H1 (cell line): Measurements from ENCODE around the gene MMP15. TPM values are rescaled to one million over a fixed set of nuclear protein-coding genes. Genes with fewer than 3 reads are reported as not detected.

Source experiments
- CTCF ChIA-PET: fragments of 300-600 bp; sonication (Branson Sonifier 250); formaldehyde crosslinking; loops from one replicate; lab custom pipeline; 2021; ENCODE audit not compliant: partially characterized antibody; lab: Charles Lee
- POLR2A ChIA-PET: fragments of 300-600 bp; sonication (Branson Sonifier 250); formaldehyde crosslinking; loops from one replicate; lab custom pipeline; 2021; ENCODE audit warnings: inconsistent platforms; ENCODE audit not compliant: partially characterized antibody; lab: Charles Lee
- DNase-seq, 2 experiments: peaks; one replicate each; pipeline versions ENCODE4 v3.0.0 to v3.0.0-alpha.2; 2010 to 2022; ENCODE audit warnings: low spot score in 2 of 2, low read depth in 1 of 2, mixed read lengths in 1 of 2
- FAIRE-seq: peaks from 2 replicates; lab custom pipeline; 2011; peaks lifted over from hg19 to GRCh38; lab: Jason Lieb, UNC
- H2AFZ ChIP-seq: 2 replicates; pipeline ENCODE4 v1.8.1; 2012; ENCODE audit warnings: low read length, inconsistent platforms
- H2AK5ac ChIP-seq: 2 replicates; pipeline ENCODE4 v1.6.1; 2013; ENCODE audit warnings: low read depth, low read length
- H2BK120ac ChIP-seq: replicated peaks from 2 replicates; pipeline ENCODE3; 2013; ENCODE audit warnings: low read depth, low read length, inconsistent platforms
- H2BK12ac ChIP-seq: 2 replicates; pipeline ENCODE4 v1.6.1; 2013; ENCODE audit warnings: low read depth, low read length
- H2BK15ac ChIP-seq: 2 replicates; pipeline ENCODE4 v1.6.1; 2013; ENCODE audit warnings: low read length
- H2BK20ac ChIP-seq: 2 replicates; pipeline ENCODE4 v1.6.1; 2013; ENCODE audit warnings: low read length
- H2BK5ac ChIP-seq: 2 replicates; pipeline ENCODE4 v1.6.1; 2013; ENCODE audit warnings: low read depth, low read length
- H3K14ac ChIP-seq: 2 replicates; pipeline ENCODE4 v1.6.1; 2013; ENCODE audit warnings: inconsistent platforms; ENCODE audit not compliant: insufficient read length
- H3K18ac ChIP-seq: 2 replicates; pipeline ENCODE4 v1.6.1; 2013; ENCODE audit warnings: low read length; ENCODE audit errors: extremely low read depth
- H3K23ac ChIP-seq: 2 replicates; pipeline ENCODE4 v1.6.1; 2013; ENCODE audit warnings: inconsistent platforms; ENCODE audit not compliant: insufficient read length
- H3K23me2 ChIP-seq: 2 replicates; pipeline ENCODE4 v1.6.1; 2013; ENCODE audit warnings: low read depth, low read length
- H3K27ac ChIP-seq: 2 replicates; pipeline ENCODE4 v1.6.1; 2011; ENCODE audit warnings: low read depth, low read length, inconsistent platforms
- H3K27me3 ChIP-seq, 4 experiments: replicated peaks in 1 of 4; 1 replicate in 1 of 4; 2 replicates in 3 of 4; pipeline versions ENCODE4 v1.6.1 to v1.8.1; 2011 to 2013; ENCODE audit warnings: low read length in 3 of 4, mild to moderate bottlenecking in 3 of 4, inconsistent platforms in 2 of 4, mixed read lengths in 2 of 4, moderate library complexity in 1 of 4; ENCODE audit not compliant: control insufficient read depth in 3 of 4, insufficient read depth in 3 of 4; ENCODE audit errors: extremely low read depth in 1 of 4
- H3K36me3 ChIP-seq, 4 experiments: 2 replicates each; pipeline versions ENCODE4 v1.6.1 to v1.8.1; 2011 to 2013; ENCODE audit warnings: mild to moderate bottlenecking in 4 of 4, low read length in 3 of 4, moderate library complexity in 2 of 4, control low read depth in 1 of 4, inconsistent platforms in 1 of 4; ENCODE audit not compliant: insufficient read depth in 4 of 4, control insufficient read depth in 2 of 4
- H3K4ac ChIP-seq: replicated peaks from 2 replicates; pipeline ENCODE3; 2013; ENCODE audit warnings: low read length, low read depth, mixed read lengths, inconsistent platforms; ENCODE audit not compliant: insufficient read length
- H3K4me1 ChIP-seq, 4 experiments: replicated peaks in 1 of 4; 1 replicate in 1 of 4; 2 replicates in 3 of 4; pipeline versions ENCODE4 v1.6.1 to v1.8.1; 2011 to 2013; ENCODE audit warnings: low read length in 3 of 4, inconsistent platforms in 2 of 4, mixed read lengths in 1 of 4; ENCODE audit not compliant: insufficient read depth in 4 of 4, control insufficient read depth in 3 of 4
- H3K4me2 ChIP-seq, 2 experiments: 2 replicates each; pipeline versions ENCODE4 v1.6.1 to v1.8.1; 2011 to 2013; ENCODE audit warnings: low read depth in 2 of 2, low read length in 2 of 2, control low read depth in 1 of 2, inconsistent platforms in 1 of 2, mild to moderate bottlenecking in 1 of 2; ENCODE audit not compliant: insufficient read depth in 1 of 2
- H3K4me3 ChIP-seq, 4 experiments: fragments of 200-600, 300-600 bp in 1 of 4; sonication (generic), shearing (Covaris generic), sonication (Bioruptor Twin) in 1 of 4; 2 replicates each; pipeline versions ENCODE4 v1.5.1 to v1.8.1; 2011 to 2016; ENCODE audit warnings: low read length in 4 of 4, low read depth in 3 of 4, control low read depth in 2 of 4, inconsistent platforms in 2 of 4, mild to moderate bottlenecking in 2 of 4, mixed read lengths in 1 of 4, moderate library complexity in 1 of 4; ENCODE audit not compliant: insufficient read depth in 2 of 4; ENCODE audit errors: extremely low read depth in 1 of 4
- H3K56ac ChIP-seq: replicated peaks from 2 replicates; pipeline ENCODE3; 2013; ENCODE audit warnings: low read depth, mild to moderate bottlenecking, mixed read lengths, low read length, inconsistent platforms; ENCODE audit not compliant: insufficient read length
- H3K79me1 ChIP-seq: 2 replicates; pipeline ENCODE4 v1.6.1; 2013; ENCODE audit warnings: low read depth, low read length, control low read depth
- H3K79me2 ChIP-seq, 2 experiments: 2 replicates each; pipeline versions ENCODE4 v1.6.1 to v1.8.1; 2012 to 2013; ENCODE audit warnings: low read length in 2 of 2, mild to moderate bottlenecking in 2 of 2, inconsistent platforms in 1 of 2; ENCODE audit not compliant: insufficient read depth in 2 of 2, control insufficient read depth in 1 of 2
- H3K9ac ChIP-seq, 4 experiments: replicated peaks in 1 of 4; 1 replicate in 1 of 4; 2 replicates in 3 of 4; pipeline versions ENCODE4 v1.6.1 to v1.8.1; 2011 to 2013; ENCODE audit warnings: low read depth in 3 of 4, low read length in 3 of 4, control low read depth in 2 of 4, mild to moderate bottlenecking in 2 of 4, moderate library complexity in 2 of 4, inconsistent platforms in 1 of 4; ENCODE audit errors: extremely low read depth in 1 of 4
- H3K9me3 ChIP-seq, 2 experiments: 2 replicates each; pipeline versions ENCODE4 v1.6.1 to v1.8.1; 2012 to 2013; ENCODE audit warnings: mild to moderate bottlenecking in 2 of 2, moderate library complexity in 2 of 2, control low read depth in 1 of 2, inconsistent platforms in 1 of 2, low read depth in 1 of 2, low read length in 1 of 2, mixed read lengths in 1 of 2; ENCODE audit not compliant: insufficient read depth in 2 of 2
- H4K20me1 ChIP-seq, 2 experiments: replicated peaks in 1 of 2; 2 replicates each; pipeline versions ENCODE3 to v1.8.1; 2011 to 2013; ENCODE audit warnings: inconsistent platforms in 2 of 2, low read length in 2 of 2, mild to moderate bottlenecking in 1 of 2; ENCODE audit not compliant: insufficient read depth in 2 of 2, control insufficient read depth in 1 of 2
- H4K5ac ChIP-seq: 2 replicates; pipeline ENCODE4 v1.6.1; 2013; ENCODE audit warnings: low read length, low read depth, mixed read lengths, inconsistent platforms; ENCODE audit not compliant: insufficient read length
- H4K8ac ChIP-seq: 2 replicates; pipeline ENCODE4 v1.8.0; 2013; ENCODE audit warnings: mild to moderate bottlenecking, moderate library complexity, low read length, inconsistent platforms; ENCODE audit not compliant: insufficient read depth; ENCODE audit errors: extremely low read depth
- H4K91ac ChIP-seq: replicated peaks from 2 replicates; pipeline ENCODE3; 2013; ENCODE audit warnings: low read length, mixed read lengths, inconsistent platforms; ENCODE audit not compliant: insufficient read length
- CHD1 ChIP-seq: IDR thresholded peaks from 2 replicates; pipeline ENCODE4 v1.6.1; 2012; ENCODE audit warnings: low read depth, low read length, improper control_type of control experiment
- CHD2 ChIP-seq: IDR thresholded peaks from 2 replicates; pipeline ENCODE4 v1.6.1; 2012; ENCODE audit warnings: low read length, improper control_type of control experiment
- JUND ChIP-seq: IDR thresholded peaks from 2 replicates; pipeline ENCODE4 v1.6.1; 2011; ENCODE audit warnings: mild to moderate bottlenecking, improper control_type of control experiment, low read length
- KDM1A ChIP-seq: fragments of 200-600, 300-600 bp; sonication (generic); IDR thresholded peaks from 2 replicates; pipeline ENCODE4 v1.7.1; 2016; ENCODE audit warnings: mild to moderate bottlenecking, low read length, borderline replicate concordance
- KDM5A ChIP-seq: fragments of 200-600 bp; IDR thresholded peaks from 2 replicates; pipeline ENCODE4 v1.7.1; 2012; ENCODE audit warnings: mild to moderate bottlenecking, low read length, inconsistent platforms, mixed read lengths
- RNF2 ChIP-seq: fragments of 200-900, 300-1000 bp; sonication (generic); IDR thresholded peaks from 2 replicates; pipeline ENCODE4 v1.7.1; 2016; ENCODE audit warnings: borderline replicate concordance, low read depth, mild to moderate bottlenecking, antibody characterized with exemption, low read length; ENCODE audit not compliant: poor library complexity, severe bottlenecking; ENCODE audit errors: missing control alignments
- SIX5 ChIP-seq: IDR thresholded peaks from 2 replicates; pipeline ENCODE4 v1.6.1; 2011; ENCODE audit warnings: mild to moderate bottlenecking, low read depth, low read length
- SP1 ChIP-seq: IDR thresholded peaks from 2 replicates; pipeline ENCODE4 v1.6.1; 2011; ENCODE audit warnings: low read depth, low read length
- SP2 ChIP-seq: IDR thresholded peaks from 2 replicates; pipeline ENCODE4 v1.6.1; 2012; ENCODE audit warnings: mild to moderate bottlenecking, low read length, inconsistent platforms
- TAF1 ChIP-seq: IDR thresholded peaks from 2 replicates; pipeline ENCODE4 v1.6.1; 2011; ENCODE audit warnings: mild to moderate bottlenecking, low read depth, low read length
- TCF12 ChIP-seq: IDR thresholded peaks from 2 replicates; pipeline ENCODE4 v1.6.1; 2011; ENCODE audit warnings: low read depth, mild to moderate bottlenecking, low read length
- TEAD4 ChIP-seq: IDR thresholded peaks from 2 replicates; pipeline ENCODE4 v1.6.1; 2012; ENCODE audit warnings: low read depth, low read length, inconsistent platforms, mixed read lengths
- WGBS, 2 experiments: shearing (Covaris generic) in 1 of 2; methylation state at CpG; one replicate each; pipeline versions ENCODE4 v1.1.6 to v1.1.7; 2013 to 2015; ENCODE audit warnings: low lambda C conversion rate in 2 of 2, mixed read lengths in 2 of 2, inconsistent platforms in 1 of 2, low coverage in 1 of 2, missing lambda C conversion rate in 1 of 2; ENCODE audit not compliant: insufficient replicate concordance in 2 of 2, insufficient coverage in 1 of 2, insufficient read length in 1 of 2; ENCODE audit errors: extremely low coverage in 1 of 2, missing lambda C conversion rate in 1 of 2; 5-methylcytosine and 5-hydroxymethylcytosine counted together
- polyA plus RNA-seq, 7 experiments: library from polyadenylated mRNA; depleted of rRNA in 3 of 7; stranded (reverse) in 5 of 7; unstranded in 2 of 7; fragments of >200 nt in 5 of 7; fragments of 200-250 nt in 2 of 7; gene quantifications; 1 replicate in 5 of 7; 2 replicates in 1 of 7; 4 replicates in 1 of 7; pipeline versions ENCODE4 v1.2.1 to v1.2.3, GENCODE V29; 2011 to 2013; ENCODE audit warnings: missing spikeins in 2 of 7, mixed read lengths in 2 of 7
- total RNA-seq: library from RNA; stranded (reverse); fragmentation: NEBNext Ultra II Directional; extraction: Animal tissue kit (Norgen Biotek cat#: 25700); gene quantifications from 2 replicates; pipeline ENCODE4 v1.2.1, GENCODE V29; 2021
- TF ChIP-seq, protein P1 (sequence below): IDR thresholded peaks from 2 replicates; pipeline ENCODE4 v1.6.1; 2012; ENCODE audit warnings: low read length, inconsistent platforms

Gene MMP15
- total and polyA plus RNA-seq, 2 of the 8 experiments (the other 6 are each of a cell fraction or from before 2014, with no cell fraction given) = 38.5 to 42.2 TPM

DNA sequence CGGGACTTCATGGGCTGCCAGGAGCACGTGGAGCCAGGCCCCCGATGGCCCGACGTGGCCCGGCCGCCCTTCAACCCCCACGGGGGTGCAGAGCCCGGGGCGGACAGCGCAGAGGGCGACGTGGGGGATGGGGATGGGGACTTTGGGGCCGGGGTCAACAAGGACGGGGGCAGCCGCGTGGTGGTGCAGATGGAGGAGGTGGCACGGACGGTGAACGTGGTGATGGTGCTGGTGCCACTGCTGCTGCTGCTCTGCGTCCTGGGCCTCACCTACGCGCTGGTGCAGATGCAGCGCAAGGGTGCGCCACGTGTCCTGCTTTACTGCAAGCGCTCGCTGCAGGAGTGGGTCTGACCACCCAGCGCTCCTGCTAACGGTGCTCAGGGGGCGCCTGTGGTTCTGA is 19.5 kb downstream of the MMP15 start:
- Histone ChIP-seq H2BK120ac (no peak overlapping the region), H4K91ac (no peak overlapping the region), H3K14ac (no peak overlapping the region), H3K27ac (no peak overlapping the region), H3K79me1 (no peaks in the 10 kb centered on the region), H4K20me1 (peaks cover 0 to 1% of the 10 kb centered on the region in 2 experiments), H3K4me3 (no peak overlapping the region), H2BK20ac (no peak overlapping the region), H2BK15ac (no peak overlapping the region), H2BK12ac (no peak overlapping the region), H3K23ac (no peak overlapping the region), H3K4me1 (peaks cover 0 to 15% (median 8%) of the 10 kb centered on the region in 4 experiments; a peak in 4 of 7 replicates), H3K4me2 (no peak overlapping the region), H4K8ac (no peak overlapping the region; the same call in 1 of the 2 replicates), H3K4ac (no peak overlapping the region), H3K9ac (no peak overlapping the region), H3K18ac (no peak overlapping the region; the same call in 1 of the 2 replicates), H2AFZ (no peak overlapping the region), H3K23me2 (no peaks in the 10 kb centered on the region), H2BK5ac (no peak overlapping the region), H3K9me3 (no peaks in the 10 kb centered on the region), H3K36me3 (peaks cover under 1 to 27% (median 8%) of the 10 kb centered on the region in 4 experiments; a peak in 5 of 8 replicates), H3K79me2 (no peaks in the 10 kb centered on the region), H4K5ac (no peak overlapping the region), H2AK5ac (no peak overlapping the region)
- 94% methylated on average over 15 of the region's 31 CpGs; no CpG with 5 or more reads in 1 of the 2 experiments for WGBS, 2 experiments
- DNase-seq (no peak), FAIRE-seq (no peak)
- ChIA-PET CTCF (interaction anchor here (1.9 kb wide), 1 partner anchor 12 kb away, joined by 8 read pairs; no protein-coding TSS in a partner anchor), POLR2A (no interaction called here)
- TF ChIP-seq KDM5A (no peak), TEAD4 (no peak), SP2 (no peak), RNF2 (no peak), SIX5 (no peak), CHD1 (no peak), TAF1 (no peak), SP1 (no peak), JUND (no peak), CHD2 (no peak), TCF12 (no peak), KDM1A (no peak)
- TF ChIP-seq, protein P1, sequence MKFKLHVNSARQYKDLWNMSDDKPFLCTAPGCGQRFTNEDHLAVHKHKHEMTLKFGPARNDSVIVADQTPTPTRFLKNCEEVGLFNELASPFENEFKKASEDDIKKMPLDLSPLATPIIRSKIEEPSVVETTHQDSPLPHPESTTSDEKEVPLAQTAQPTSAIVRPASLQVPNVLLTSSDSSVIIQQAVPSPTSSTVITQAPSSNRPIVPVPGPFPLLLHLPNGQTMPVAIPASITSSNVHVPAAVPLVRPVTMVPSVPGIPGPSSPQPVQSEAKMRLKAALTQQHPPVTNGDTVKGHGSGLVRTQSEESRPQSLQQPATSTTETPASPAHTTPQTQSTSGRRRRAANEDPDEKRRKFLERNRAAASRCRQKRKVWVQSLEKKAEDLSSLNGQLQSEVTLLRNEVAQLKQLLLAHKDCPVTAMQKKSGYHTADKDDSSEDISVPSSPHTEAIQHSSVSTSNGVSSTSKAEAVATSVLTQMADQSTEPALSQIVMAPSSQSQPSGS = no peak
- TF ChIP-seq, all 59 proteins: peak for 0
- no peak overlapping the region for H3K56ac ChIP-seq
- H3K27me3 ChIP-seq = no peaks in the 10 kb centered on the region
